IMR-90 (cell line): ENCODE measurements around the gene MOB1A. TPM values are rescaled to one million over a fixed set of nuclear protein-coding genes. Genes with fewer than 3 reads are reported as not detected.

Source experiments
- ATAC-seq: fragments of 200-7000 bp; cut with Tn5 transposase; 2 replicates; pipeline ENCODE4 v1.9.1; 2020; ENCODE audit warnings: low read depth, mild to moderate bottlenecking, moderate library complexity
- BruUV-seq: library from RNA; stranded (reverse); fragments of 400-500 nt; replicated peaks from 2 replicates; lab custom pipeline; 2021; lab: Mats Ljungman, UMichigan
- CTCF ChIA-PET: fragments of 300-600 bp; formaldehyde crosslinking; extraction: SDS; loops from one replicate; lab custom pipeline; 2021; ENCODE audit warnings: antibody characterized with exemption; lab: Yijun Ruan, JAX
- POLR2A ChIA-PET: fragments of 300-600 bp; sonication (Branson Sonifier 250); formaldehyde crosslinking; loops from one replicate; lab custom pipeline; 2022; ENCODE audit warnings: antibody characterized with exemption; ENCODE audit not compliant: unreplicated experiment; lab: Charles Lee
- DNase-seq: peaks from one replicate; pipeline ENCODE4 v3.0.0; 2013
- H2AFZ ChIP-seq: replicated peaks from 2 replicates; pipeline ENCODE3; 2013; ENCODE audit warnings: low read length, mild to moderate bottlenecking; ENCODE audit not compliant: poor library complexity
- H2AK5ac ChIP-seq: 2 replicates; pipeline ENCODE4 v1.6.1; 2013; ENCODE audit warnings: low read depth, low read length, inconsistent platforms
- H2AK9ac ChIP-seq: replicated peaks from 2 replicates; pipeline ENCODE3; 2013; ENCODE audit warnings: mild to moderate bottlenecking, low read depth, low read length, moderate library complexity; ENCODE audit not compliant: poor library complexity
- H2BK120ac ChIP-seq: 2 replicates; pipeline ENCODE4 v1.6.1; 2013; ENCODE audit warnings: low read depth, low read length, inconsistent platforms
- H2BK15ac ChIP-seq: 3 replicates; pipeline ENCODE4 v1.6.1; 2013; ENCODE audit warnings: low read depth, low read length, inconsistent platforms
- H2BK20ac ChIP-seq: 2 replicates; pipeline ENCODE4 v1.6.1; 2013; ENCODE audit warnings: low read depth, mild to moderate bottlenecking, inconsistent platforms, low read length, moderate library complexity
- H2BK5ac ChIP-seq: 2 replicates; pipeline ENCODE4 v1.6.1; 2013; ENCODE audit warnings: mild to moderate bottlenecking, low read depth, low read length, inconsistent platforms; ENCODE audit not compliant: poor library complexity, severe bottlenecking
- H3K14ac ChIP-seq: replicated peaks from 2 replicates; pipeline ENCODE4 v1.6.1; 2013; ENCODE audit warnings: low read depth, low read length, inconsistent platforms
- H3K18ac ChIP-seq: 2 replicates; pipeline ENCODE4 v1.6.1; 2013; ENCODE audit warnings: low read depth, low read length, control low read depth
- H3K23ac ChIP-seq: 2 replicates; pipeline ENCODE4 v1.6.1; 2013; ENCODE audit warnings: low read depth, low read length, inconsistent platforms
- H3K27ac ChIP-seq: 2 replicates; pipeline ENCODE4 v1.5.1; 2013; ENCODE audit warnings: mild to moderate bottlenecking, control low read depth, low read length; ENCODE audit not compliant: insufficient read depth
- H3K27me3 ChIP-seq: 2 replicates; pipeline ENCODE4 v1.6.1; 2013; ENCODE audit warnings: low read length; ENCODE audit not compliant: control insufficient read depth, insufficient read depth
- H3K36me3 ChIP-seq: 2 replicates; pipeline ENCODE4 v1.6.1; 2013; ENCODE audit warnings: low read length, mixed read lengths; ENCODE audit not compliant: control insufficient read depth, insufficient read depth
- H3K4ac ChIP-seq: 2 replicates; pipeline ENCODE4 v1.6.1; 2013; ENCODE audit warnings: low read depth, low read length, inconsistent platforms
- H3K4me1 ChIP-seq: 2 replicates; pipeline ENCODE4 v1.6.1; 2013; ENCODE audit warnings: low read length, mixed read lengths; ENCODE audit not compliant: control insufficient read depth, insufficient read depth
- H3K4me2 ChIP-seq: 2 replicates; pipeline ENCODE4 v1.6.1; 2013; ENCODE audit warnings: low read depth, mild to moderate bottlenecking, control low read depth, low read length, moderate library complexity
- H3K4me3 ChIP-seq: 2 replicates; pipeline ENCODE4 v1.5.1; 2013; ENCODE audit warnings: low read depth, mild to moderate bottlenecking, control low read depth, low read length, moderate library complexity; ENCODE audit not compliant: insufficient read depth
- H3K56ac ChIP-seq: 2 replicates; pipeline ENCODE4 v1.6.1; 2013; ENCODE audit warnings: low read length, inconsistent platforms; ENCODE audit not compliant: insufficient read depth; ENCODE audit errors: extremely low read depth
- H3K79me1 ChIP-seq, 2 experiments: 2 replicates each; pipeline ENCODE4 v1.6.1; 2013; ENCODE audit warnings: low read length in 2 of 2, inconsistent platforms in 1 of 2, low read depth in 1 of 2
- H3K9ac ChIP-seq: 2 replicates; pipeline ENCODE4 v1.6.1; 2013; ENCODE audit warnings: low read depth, low read length, control low read depth
- H3K9me1 ChIP-seq: 2 replicates; pipeline ENCODE4 v1.6.1; 2013; ENCODE audit warnings: low read length, inconsistent platforms; ENCODE audit not compliant: insufficient read depth
- H3K9me3 ChIP-seq: 2 replicates; pipeline ENCODE4 v1.6.1; 2013; ENCODE audit warnings: low read length; ENCODE audit not compliant: control insufficient read depth, insufficient read depth
- H4K20me1 ChIP-seq: 2 replicates; pipeline ENCODE4 v1.6.1; 2013; ENCODE audit warnings: low read length, inconsistent platforms; ENCODE audit not compliant: insufficient read depth
- H4K5ac ChIP-seq: 2 replicates; pipeline ENCODE4 v1.6.1; 2013; ENCODE audit warnings: mild to moderate bottlenecking, low read depth, low read length, control low read depth
- H4K8ac ChIP-seq, 2 experiments: 2 replicates each; pipeline ENCODE4 v1.6.1; 2013; ENCODE audit warnings: low read depth in 2 of 2, low read length in 2 of 2, control low read depth in 1 of 2, inconsistent platforms in 1 of 2
- H4K91ac ChIP-seq: 2 replicates; pipeline ENCODE4 v1.6.1; 2013; ENCODE audit warnings: low read depth, low read length, inconsistent platforms; ENCODE audit not compliant: insufficient read depth
- CEBPB ChIP-seq: IDR thresholded peaks from 2 replicates; pipeline ENCODE4 v1.6.1; 2012; ENCODE audit warnings: low read depth, low read length, improper control_type of control experiment
- WGBS, 2 experiments: methylation state at CpG; one replicate each; pipeline versions ENCODE4 v1.1.5 to v1.1.7; 2013; ENCODE audit warnings: missing lambda C conversion rate in 2 of 2; ENCODE audit not compliant: insufficient read length in 1 of 2; ENCODE audit errors: extremely low coverage in 2 of 2; 5-methylcytosine and 5-hydroxymethylcytosine counted together
- dilution Hi-C: fragments of 300-500 bp; cut with HindIII; formaldehyde crosslinking; loops from one replicate; pipeline ENCODE4 v1.14.3; 2018; ENCODE audit warnings: low sequenced_read_pairs; ENCODE audit not compliant: unreplicated experiment
- in situ Hi-C: fragments of 300-500 bp; cut with MboI; formaldehyde crosslinking; loops from 3 replicates; pipeline ENCODE4 v1.14.3; 2019; ENCODE audit warnings: low sequenced_read_pairs, inconsistent platforms, mixed read lengths
- intact Hi-C: fragments of 100-400 bp; cut with micrococcal nuclease; formaldehyde crosslinking; loops from 2 replicates; pipeline ENCODE4 v1.10.0; 2022
- polyA plus RNA-seq, 3 experiments: library from polyadenylated mRNA; depleted of rRNA; stranded (reverse); fragments of >200 nt; gene quantifications; 2 replicates each; pipeline ENCODE4 v1.2.3, GENCODE V29; 2012; ENCODE audit warnings: low replicate concordance in 1 of 3
- total RNA-seq: library from RNA; depleted of rRNA; stranded (reverse); fragments of >200 nt; gene quantifications from 2 replicates; pipeline ENCODE4 v1.2.3, GENCODE V29; 2012

MOB1A gene
- total and polyA plus RNA-seq, 2 of the 4 experiments (the other 2 are of a cell fraction), result 21.0 to 60.8 TPM

DNA sequence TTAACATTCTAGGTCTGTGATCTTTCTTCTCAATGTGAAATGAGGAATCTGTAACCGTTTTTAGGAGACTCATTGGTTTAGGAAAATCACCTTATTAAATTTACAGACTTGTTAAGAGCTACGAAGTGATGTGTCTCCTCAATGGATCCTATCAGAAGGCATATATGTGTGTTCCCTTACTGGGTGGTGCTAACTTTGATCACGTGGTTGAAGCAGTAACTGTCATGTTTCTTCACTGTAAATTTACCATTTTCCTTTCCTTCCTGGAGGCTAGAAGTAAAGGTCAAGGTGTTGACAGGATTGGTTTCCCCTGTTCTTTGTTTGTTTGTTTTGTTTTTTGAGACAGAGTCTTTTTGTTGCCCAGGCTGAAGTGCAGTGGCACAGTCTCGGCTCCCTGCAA, 18.4 kb upstream of the MOB1A start:
- BruUV-seq, result no TSS peak
- dilution Hi-C loops, result no loop called here
- DNase-seq, result no peak
- Histone ChIP-seq H3K27me3 (no peaks in the 10 kb centered on the region), H2BK5ac (no peak overlapping the region), H4K8ac (no peak overlapping the region), H4K20me1 (peaks cover 28% of the 10 kb centered on the region), H2AFZ (no peak overlapping the region), H2AK9ac (no peak overlapping the region), H3K9me3 (no peaks in the 10 kb centered on the region), H3K4me1 (peaks cover 5% of the 10 kb centered on the region), H3K14ac (no peak overlapping the region), H3K4me3 (no peak overlapping the region), H3K79me1 (peaks cover 3 to 27% of the 10 kb centered on the region in 2 experiments; a peak in 3 of 4 replicates), H3K9me1 (peaks cover 13% of the 10 kb centered on the region), H3K36me3 (no peaks in the 10 kb centered on the region), H3K18ac (no peak overlapping the region), H3K23ac (no peak overlapping the region), H2AK5ac (no peak overlapping the region), H4K5ac (no peak overlapping the region), H3K4ac (no peak overlapping the region), H2BK120ac (no peak overlapping the region), H2BK15ac (no peak overlapping the region; the same call in 2 of the 3 replicates), H2BK20ac (no peak overlapping the region), H3K27ac (no peak overlapping the region), H3K9ac (no peak overlapping the region), H4K91ac (no peak overlapping the region), H3K4me2 (no peak overlapping the region), H3K56ac (no peak overlapping the region)
- intact Hi-C loops, result no loop called here
- CTCF ChIA-PET, result interaction anchor here (0.8 kb wide), 1 partner anchor 19 kb away, joined by 3 read pairs; no protein-coding TSS in a partner anchor
- no CpG with 5 or more reads among the region's 4 CpGs for WGBS, 2 experiments
- in situ Hi-C loops, result no loop called here
- TF ChIP-seq CEBPB, result no peak
- POLR2A ChIA-PET, result no interaction called here
- no peak for ATAC-seq
